H7 (cell line): ENCODE results near the gene RNU1-2. TPM values are rescaled to one million over a fixed set of nuclear protein-coding genes. Genes with fewer than 3 reads are reported as not detected.
"Not testable (repeated sequence)": the region's sequence is repeated elsewhere in the genome, so short reads cannot be mapped to it uniquely, and the experiment has no call there.

Experiments used
- DNase-seq: peaks from one replicate; pipeline ENCODE4 v3.0.0; 2012
- H3K27me3 ChIP-seq: 2 replicates; pipeline ENCODE4 v1.6.0; 2011; ENCODE audit warnings: mild to moderate bottlenecking, low read length; ENCODE audit not compliant: control insufficient read depth, insufficient read depth
- H3K36me3 ChIP-seq: replicated peaks from 2 replicates; pipeline ENCODE4 v1.5.1; 2011; ENCODE audit warnings: low read length; ENCODE audit not compliant: control insufficient read depth, insufficient read depth
- H3K4me3 ChIP-seq: 2 replicates; pipeline ENCODE4 v1.5.1; 2011; ENCODE audit warnings: low read depth, mild to moderate bottlenecking, control low read depth, low read length, moderate library complexity; ENCODE audit not compliant: insufficient read depth
- total RNA-seq: library from RNA; depleted of rRNA; stranded (reverse); fragments of >200 nt; shearing (Covaris generic); gene quantifications from 2 replicates; pipeline ENCODE4 v1.2.3, GENCODE V29; 2014

Gene RNU1-2
- total RNA-seq, 1 experiment from 2014 or later = under 0.01 TPM

GRCh38 chr1:16912742-16913141 is 17.0 kb downstream of the RNU1-2 start:
- not testable (repeated sequence) for H3K4me3 ChIP-seq, H3K27me3 ChIP-seq, DNase-seq, H3K36me3 ChIP-seq

DNA sequence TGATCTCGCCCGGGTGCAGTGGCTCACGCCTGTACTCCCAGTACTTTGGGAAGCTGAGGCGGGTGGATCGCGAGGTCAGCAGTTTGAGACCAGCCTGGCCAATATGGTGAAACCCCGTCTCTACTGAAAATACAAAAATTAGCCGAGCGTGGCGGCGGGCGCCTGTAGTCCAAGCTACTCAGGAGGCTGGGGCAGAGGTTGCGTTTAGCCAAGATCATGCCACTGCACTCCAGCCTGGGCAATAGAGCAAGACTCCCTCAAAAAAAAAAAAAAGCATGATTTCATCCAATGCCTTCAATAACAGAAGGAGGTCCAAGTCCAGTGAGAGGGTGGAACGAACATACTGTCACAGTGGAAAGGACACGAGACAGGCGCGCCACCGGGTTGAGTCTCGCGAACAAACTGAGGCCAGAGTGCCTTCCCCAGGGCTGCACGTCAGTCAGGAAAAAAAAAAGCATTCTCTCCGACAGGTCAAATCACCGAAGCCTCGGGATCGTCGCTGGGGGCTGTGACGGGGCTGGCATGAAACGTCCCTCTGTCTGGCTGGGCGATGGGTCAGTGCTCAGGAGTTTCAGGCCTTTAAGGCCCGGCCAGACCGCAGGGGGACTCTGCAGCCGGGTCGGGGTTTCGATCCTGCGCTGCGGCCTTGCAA is 17.5 kb downstream of the RNU1-2 start:
- DNase-seq = no peak
- peaks cover 8% of the 10 kb centered on the region; the same call in 1 of the 2 replicates for H3K27me3 ChIP-seq
- H3K4me3 ChIP-seq = peak overlapping the region; percentile 78
- H3K36me3 ChIP-seq = no peaks in the 10 kb centered on the region

GRCh38 chr1:16913833-16914662 is 18.3 kb downstream of the RNU1-2 start:
- Histone ChIP-seq H3K36me3 (no peaks in the 10 kb centered on the region), H3K4me3 (peak overlapping the region; percentile 94), H3K27me3 (peaks cover 8% of the 10 kb centered on the region; the same call in 1 of the 2 replicates)
- peak; percentile 100 for DNase-seq

- DNase-seq = peak; percentile 57
- H3K36me3 ChIP-seq, H3K27me3 ChIP-seq: not testable (repeated sequence)
- peak overlapping the region; percentile 94 for H3K4me3 ChIP-seq
Observed at GRCh38 chr1:16914928-16915626, 19.3 kb downstream of the RNU1-2 start.

GRCh38 chr1:16915627-16915973 is 19.8 kb downstream of the RNU1-2 start:
- H3K4me3 ChIP-seq = no peak overlapping the region
- H3K36me3 ChIP-seq = no peaks in the 10 kb centered on the region
- peaks cover 8% of the 10 kb centered on the region; the same call in 1 of the 2 replicates for H3K27me3 ChIP-seq
- DNase-seq = no peak

DNA sequence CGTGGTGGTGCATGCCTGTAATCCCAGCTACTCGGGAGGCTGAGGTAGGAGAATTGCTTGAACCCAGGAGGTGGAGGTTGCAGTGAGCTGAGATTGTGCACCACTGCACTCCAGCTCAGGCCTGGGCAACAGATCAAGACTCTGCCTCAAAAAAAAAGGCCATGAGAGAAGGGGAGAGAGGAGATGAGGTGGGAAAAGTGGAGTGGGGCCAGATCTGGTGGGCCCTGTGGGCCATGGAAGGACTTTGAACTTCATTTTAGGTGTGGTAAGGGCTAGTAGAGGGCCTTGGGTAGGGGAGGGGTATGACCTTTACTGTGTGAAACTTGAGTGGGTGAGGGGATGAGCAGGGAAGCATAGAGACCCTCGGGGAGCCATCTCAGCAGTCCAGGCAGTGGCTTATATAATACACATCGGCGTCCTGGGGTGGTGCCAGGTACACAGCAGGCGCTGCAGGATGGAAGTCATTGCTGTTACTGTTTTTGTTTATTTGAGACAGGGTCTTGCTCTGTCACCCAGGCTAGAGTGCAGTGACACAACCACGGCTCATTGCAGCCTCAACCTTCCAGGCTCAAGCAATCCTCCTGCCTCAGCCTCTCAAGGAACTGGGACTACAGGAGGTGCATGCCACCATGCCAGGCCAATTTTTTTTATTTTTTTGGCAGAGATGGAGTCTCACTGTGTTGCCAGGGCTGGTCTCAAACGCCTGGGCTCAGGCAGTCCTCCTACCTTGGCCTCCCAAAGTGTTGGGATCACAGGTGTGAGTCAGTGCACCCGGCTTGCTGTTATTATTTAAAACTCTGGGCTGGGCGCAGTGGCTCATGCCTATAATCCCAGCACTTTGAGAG is 20.5 kb downstream of the RNU1-2 start:
- not testable (repeated sequence) for H3K36me3 ChIP-seq, DNase-seq, H3K4me3 ChIP-seq, H3K27me3 ChIP-seq

GRCh38 chr1:16918371-16918770 is 22.6 kb downstream of the RNU1-2 start:
- no peaks in the 10 kb centered on the region for H3K36me3 ChIP-seq
- H3K27me3 ChIP-seq = peaks cover 2% of the 10 kb centered on the region; the same call in 1 of the 2 replicates
- DNase-seq = no peak
- H3K4me3 ChIP-seq = no peak overlapping the region

GRCh38 chr1:16918936-16919665 is 23.3 kb downstream of the RNU1-2 start:
- H3K27me3 ChIP-seq, H3K36me3 ChIP-seq, H3K4me3 ChIP-seq: not testable (repeated sequence)
- peak; percentile 15 for DNase-seq

GRCh38 chr1:16920951-16921350 is 25.2 kb downstream of the RNU1-2 start:
- no peak overlapping the region for H3K4me3 ChIP-seq
- H3K27me3 ChIP-seq = no peaks in the 10 kb centered on the region
- DNase-seq = peak; percentile 17
- peaks cover 6% of the 10 kb centered on the region for H3K36me3 ChIP-seq

DNA sequence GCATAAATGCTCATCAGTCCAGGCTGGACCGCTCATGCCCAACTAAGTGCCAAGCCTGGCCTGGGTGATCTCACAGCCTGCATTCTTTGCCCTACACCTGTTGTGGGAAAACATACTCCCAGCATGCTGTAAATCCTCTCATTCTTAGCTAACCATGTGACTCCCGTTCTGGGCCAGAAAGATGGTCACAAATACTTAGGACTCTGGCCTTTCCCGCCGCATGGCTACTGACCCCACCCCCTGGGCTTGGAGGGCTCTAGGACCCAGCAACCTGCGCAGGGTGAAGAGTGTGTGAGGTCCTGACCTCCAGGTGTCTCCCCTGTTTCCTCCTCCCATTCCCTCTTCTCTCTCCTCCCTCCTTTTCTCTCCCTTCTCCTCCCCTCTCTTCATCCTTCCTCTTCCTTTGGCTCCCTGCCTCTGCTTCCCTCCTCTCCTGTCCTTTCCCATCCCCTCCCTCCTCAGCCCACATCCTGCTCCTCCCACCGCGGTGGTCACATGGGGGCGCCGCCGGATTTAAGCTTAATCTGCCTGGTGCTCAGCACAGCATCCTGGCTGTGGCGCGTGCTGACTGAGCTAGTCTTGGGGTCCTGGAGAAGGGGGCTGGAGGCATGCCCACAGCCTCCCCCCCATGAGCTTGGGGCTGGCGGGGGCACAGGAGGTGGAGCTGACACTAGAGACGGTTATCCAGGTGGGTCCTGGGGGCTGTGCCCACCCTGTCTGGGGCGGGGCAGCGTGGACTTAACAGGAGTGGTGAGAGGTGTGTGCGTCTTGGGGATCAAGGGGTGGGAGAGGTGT is 25.8 kb downstream of the RNU1-2 start, which contains the start of gene CROCC:
Gene CROCC (plus strand): TSS at position 541 of the 795 bp plus-strand sequence. CDS start 88 bp downstream, at position 629.
- Histone ChIP-seq H3K27me3 (no peaks in the 10 kb centered on the region), H3K36me3 (peaks cover 6% of the 10 kb centered on the region), H3K4me3 (peak within 1 kb of the TSS; percentile 63)
- peak; percentile 99 for DNase-seq

DNA sequence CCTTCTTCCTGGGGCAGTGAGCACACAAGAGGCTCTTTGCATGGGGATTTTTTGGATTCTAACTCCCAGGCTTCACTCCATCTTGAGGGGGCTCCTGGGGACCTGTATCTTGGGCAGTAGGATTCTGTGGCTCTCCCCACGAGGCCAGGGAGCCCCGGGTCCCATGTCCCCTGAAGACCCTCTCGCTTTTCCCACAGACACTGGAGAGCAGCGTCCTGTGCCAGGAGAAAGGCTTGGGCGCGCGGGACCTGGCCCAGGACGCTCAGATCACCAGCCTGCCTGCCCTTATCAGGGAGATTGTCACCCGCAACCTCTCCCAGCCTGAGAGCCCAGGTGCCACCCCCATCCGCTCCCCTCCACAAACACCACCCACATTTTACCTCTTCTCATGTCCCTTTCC is 26.7 kb downstream of the RNU1-2 start:
- DNase-seq = peak; percentile 82

GRCh38 chr1:16922885-16923431 is 27.2 kb downstream of the RNU1-2 start:
- peak; percentile 71 for DNase-seq
- peaks cover 9% of the 10 kb centered on the region for H3K36me3 ChIP-seq
- H3K4me3 ChIP-seq = no peak overlapping the region
- no peaks in the 10 kb centered on the region for H3K27me3 ChIP-seq

More for the DNA sequence above, 26.7 kb downstream of the RNU1-2 start:
- Histone ChIP-seq H3K4me3 (peak overlapping the region; percentile 63), H3K36me3 (peaks cover 8% of the 10 kb centered on the region), H3K27me3 (no peaks in the 10 kb centered on the region)
